Thyroid gland (tissue), 4 donors: ENCODE results near the gene MRPL52. TPM values are rescaled to one million over a fixed set of nuclear protein-coding genes. Genes with fewer than 3 reads are reported as not detected.

Experiments
- DNase-seq, 2 donors: peaks; one replicate each; pipeline ENCODE4 v3.0.0-alpha.2; 2019
- H3K27ac ChIP-seq, 3 donors: fragments of 200-600 bp; sonication (generic); 1 replicate in 2 of 3; 2 replicates in 1 of 3; pipeline ENCODE4 v1.5.1; 2016 to 2019; ENCODE audit warnings: mild to moderate bottlenecking in 1 of 3, moderate library complexity in 1 of 3
- H3K27me3 ChIP-seq: fragments of 200-600 bp; sonication (generic); one replicate; pipeline ENCODE4 v1.5.1; 2019
- H3K36me3 ChIP-seq, 2 donors: fragments of 200-600 bp; sonication (generic); one replicate each; pipeline ENCODE4 v1.5.1; 2016 to 2019
- H3K4me1 ChIP-seq, 2 donors: fragments of 200-600 bp; sonication (generic); one replicate each; pipeline ENCODE4 v1.5.1; 2017 to 2019
- H3K4me3 ChIP-seq, 3 donors: fragments of 200-600 bp; sonication (generic); replicated peaks in 1 of 3; 1 replicate in 2 of 3; 2 replicates in 1 of 3; pipeline ENCODE4 v1.5.1; 2016; ENCODE audit warnings: mild to moderate bottlenecking in 1 of 3
- H3K9me3 ChIP-seq: fragments of 200-600 bp; sonication (generic); one replicate; pipeline ENCODE4 v1.5.1; 2017
- CTCF ChIP-seq, 6 experiments: fragments of 200-600 bp in 3 of 6; fragments of 450-650 bp in 3 of 6; sonication (generic) in 3 of 6; IDR thresholded peaks; one replicate each; pipeline ENCODE4 v1.5.1; 2016 to 2019; ENCODE audit warnings: antibody characterized with exemption in 6 of 6, mild to moderate bottlenecking in 2 of 6, inconsistent platforms in 1 of 6, moderate library complexity in 1 of 6
- POLR2A ChIP-seq, 2 donors: fragments of 450-650 bp; IDR thresholded peaks; one replicate each; pipeline ENCODE4 v1.6.1; 2017; ENCODE audit warnings: antibody characterized with exemption in 2 of 2, mild to moderate bottlenecking in 2 of 2, moderate library complexity in 1 of 2
- WGBS, 2 donors: methylation state at CpG; one replicate each; pipeline ENCODE4 v1.1.5; 2017; 5-methylcytosine and 5-hydroxymethylcytosine counted together
- intact Hi-C: fragments of 100-400 bp; cut with DNase I; formaldehyde crosslinking; loops from one replicate; pipeline ENCODE4 v1.15.1; 2023
- total RNA-seq, 4 donors: library from RNA; depleted of rRNA; stranded (reverse); fragments of >200 nt; gene quantifications; one replicate each; pipeline ENCODE4 v1.2.3, GENCODE V29; 2016

The MRPL52 gene
- total RNA-seq, 4 donors from 2014 or later: 43.7 to 166 (median 76.3) TPM

- intact Hi-C loops: no loop called here
- H3K36me3 ChIP-seq: peaks cover 26 to 30% of the 10 kb centered on the region in 2 donors
- H3K27me3 ChIP-seq: no peaks in the 10 kb centered on the region
- no peak for DNase-seq
- no peak for TF ChIP-seq POLR2A (IDR thresholded peaks at IDR 0.05)
- no peak for TF ChIP-seq CTCF (IDR thresholded peaks at IDR 0.05)
- 62 to 71% methylated on average over 6 of the region's 6 CpGs for WGBS, 2 donors
- peak overlapping the region in 1 of 3 donors; percentile 95 for H3K4me3 ChIP-seq
- H3K9me3 ChIP-seq: no peaks in the 10 kb centered on the region
- H3K4me1 ChIP-seq: peaks cover 15 to 20% of the 10 kb centered on the region in 2 donors
- peak overlapping the region; percentile 9 to 97 (median 94) for H3K27ac ChIP-seq
Measured at GRCh38 chr14:22839159-22839779, 9.6 kb downstream of the MRPL52 start.

GRCh38 chr14:22841311-22841710, 11.6 kb downstream of the MRPL52 start:
- H3K4me1 ChIP-seq: peaks cover 10 to 16% of the 10 kb centered on the region in 2 donors
- H3K27ac ChIP-seq: no peak overlapping the region
- no peak for DNase-seq
- no peaks in the 10 kb centered on the region for H3K9me3 ChIP-seq
- 88 to 95% methylated on average over 1 to 9 of the region's 9 CpGs for WGBS, 2 donors
- TF ChIP-seq POLR2A (IDR thresholded peaks at IDR 0.05) (no peak), CTCF (IDR thresholded peaks at IDR 0.05) (no peak)
- no peak overlapping the region for H3K4me3 ChIP-seq
- H3K36me3 ChIP-seq: peaks cover 44 to 51% of the 10 kb centered on the region in 2 donors
- no peaks in the 10 kb centered on the region for H3K27me3 ChIP-seq
- intact Hi-C loops: loop anchor here (10.0 kb wide), 1 partner anchor 187 kb away; no protein-coding TSS in a partner anchor

GRCh38 chr14:22841769-22842168, 12.1 kb downstream of the MRPL52 start:
- H3K27me3 ChIP-seq: no peaks in the 10 kb centered on the region
- peaks cover 47 to 54% of the 10 kb centered on the region in 2 donors for H3K36me3 ChIP-seq
- H3K9me3 ChIP-seq: no peaks in the 10 kb centered on the region
- DNase-seq: no peak
- TF ChIP-seq POLR2A (IDR thresholded peaks at IDR 0.05) (no peak), CTCF (IDR thresholded peaks at IDR 0.05) (no peak)
- no peak overlapping the region for H3K27ac ChIP-seq
- 91 to 94% methylated on average over 8 of the region's 8 CpGs for WGBS, 2 donors
- H3K4me3 ChIP-seq: no peak overlapping the region
- H3K4me1 ChIP-seq: peaks cover 10 to 17% of the 10 kb centered on the region in 2 donors
- intact Hi-C loops: loop anchor here (10.0 kb wide), 1 partner anchor 187 kb away; no protein-coding TSS in a partner anchor

GRCh38 chr14:22842211-22843122, 12.8 kb downstream of the MRPL52 start:
- intact Hi-C loops: loop anchor here (10.0 kb wide), 1 partner anchor 188 kb away; no protein-coding TSS in a partner anchor
- H3K4me3 ChIP-seq: no peak overlapping the region
- peaks cover 10 to 24% of the 10 kb centered on the region in 2 donors for H3K4me1 ChIP-seq
- H3K27ac ChIP-seq: no peak overlapping the region
- TF ChIP-seq CTCF (IDR thresholded peaks at IDR 0.05): no peak
- TF ChIP-seq POLR2A (IDR thresholded peaks at IDR 0.05): no peak
- 85 to 92% methylated on average over 28 of the region's 28 CpGs for WGBS, 2 donors
- DNase-seq: no peak
- no peaks in the 10 kb centered on the region for H3K9me3 ChIP-seq
- peaks cover 49 to 58% of the 10 kb centered on the region in 2 donors for H3K36me3 ChIP-seq
- H3K27me3 ChIP-seq: no peaks in the 10 kb centered on the region
